CD4-positive, alpha-beta T cell treated with Interleukin-17A for 1 hour (primary cell): ENCODE results near the gene UBC.
"Not testable (repeated sequence)": the region's sequence is repeated elsewhere in the genome, so short reads cannot be mapped to it uniquely, and the experiment has no call there.

Experiments used
- DNase-seq: peaks from one replicate; pipeline ENCODE4 v3.0.0-alpha.2; 2020

UBC gene

GRCh38 chr12:124883263-124884130 lies 31.0 kb downstream of the UBC start:
- DNase-seq, result no peak

GRCh38 chr12:124881123-124881522 lies 33.3 kb downstream of the UBC start:
- no peak for DNase-seq

GRCh38 chr12:124880335-124880734 lies 34.1 kb downstream of the UBC start:
- DNase-seq, result not testable (repeated sequence)

- no peak for DNase-seq
Measured at GRCh38 chr12:124878795-124879516, 35.5 kb downstream of the UBC start.

GRCh38 chr12:124877423-124877822 lies 37.0 kb downstream of the UBC start:
- DNase-seq, result no peak

- DNase-seq, result no peak
Measured at GRCh38 chr12:124876171-124876570, 38.3 kb downstream of the UBC start.

GRCh38 chr12:124875803-124876132 lies 38.7 kb downstream of the UBC start:
- DNase-seq, result no peak

GRCh38 chr12:124874988-124875802 lies 39.3 kb downstream of the UBC start:
- no peak for DNase-seq

- no peak for DNase-seq
Measured at GRCh38 chr12:124874188-124874587, 40.3 kb downstream of the UBC start.

GRCh38 chr12:124872068-124872719 lies 42.3 kb downstream of the UBC start:
- DNase-seq, result no peak

- no peak for DNase-seq
Measured at GRCh38 chr12:124871297-124871696, 43.2 kb downstream of the UBC start.

GRCh38 chr12:124870515-124870914 lies 43.9 kb downstream of the UBC start:
- DNase-seq, result no peak

- DNase-seq, result no peak
Measured at GRCh38 chr12:124869059-124869665, 45.3 kb downstream of the UBC start.

- no peak for DNase-seq
Measured at GRCh38 chr12:124868252-124869058, 46.0 kb downstream of the UBC start.

GRCh38 chr12:124867401-124867930 lies 47.0 kb downstream of the UBC start:
- no peak for DNase-seq

- no peak for DNase-seq
Measured at GRCh38 chr12:124866883-124867400, 47.5 kb downstream of the UBC start.

GRCh38 chr12:124866195-124866882 lies 48.1 kb downstream of the UBC start:
- no peak for DNase-seq

GRCh38 chr12:124865728-124866127 lies 48.7 kb downstream of the UBC start:
- DNase-seq, result no peak

- DNase-seq, result no peak
Measured at GRCh38 chr12:124864326-124864752, 50.1 kb downstream of the UBC start.
